Hippocampal formation (tissue), 2 donors: Measurements from ENCODE around the gene SPINDOC.
A peak's percentile ranks its signal among the peaks of the same experiment; 100 is the strongest.

ENCODE experiments used
- DNase-seq, 2 donors: peaks; one replicate each; lab custom pipeline; 2025; lab: John Stamatoyannopoulos, UW

The SPINDOC gene

DNA sequence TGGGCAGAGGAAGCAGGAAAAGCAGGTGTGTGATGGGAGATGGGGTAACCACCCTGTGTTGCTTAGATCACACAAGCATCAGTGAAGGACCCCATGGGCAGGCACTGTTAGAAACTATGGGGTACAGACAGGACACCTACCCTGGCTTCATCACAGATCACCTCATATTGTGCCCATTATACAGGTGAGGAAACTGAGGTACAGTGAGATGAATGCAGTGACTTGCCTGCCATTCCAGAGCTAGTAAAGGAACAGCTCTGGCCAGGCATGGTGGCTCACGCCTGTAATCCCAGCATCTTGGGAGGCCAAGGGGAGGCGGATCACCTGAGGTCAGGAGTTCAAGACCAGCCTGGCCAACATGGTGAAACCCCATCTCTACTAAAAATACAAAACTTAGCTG, 19.8 kb downstream of the SPINDOC start:
- no peak for DNase-seq

DNA sequence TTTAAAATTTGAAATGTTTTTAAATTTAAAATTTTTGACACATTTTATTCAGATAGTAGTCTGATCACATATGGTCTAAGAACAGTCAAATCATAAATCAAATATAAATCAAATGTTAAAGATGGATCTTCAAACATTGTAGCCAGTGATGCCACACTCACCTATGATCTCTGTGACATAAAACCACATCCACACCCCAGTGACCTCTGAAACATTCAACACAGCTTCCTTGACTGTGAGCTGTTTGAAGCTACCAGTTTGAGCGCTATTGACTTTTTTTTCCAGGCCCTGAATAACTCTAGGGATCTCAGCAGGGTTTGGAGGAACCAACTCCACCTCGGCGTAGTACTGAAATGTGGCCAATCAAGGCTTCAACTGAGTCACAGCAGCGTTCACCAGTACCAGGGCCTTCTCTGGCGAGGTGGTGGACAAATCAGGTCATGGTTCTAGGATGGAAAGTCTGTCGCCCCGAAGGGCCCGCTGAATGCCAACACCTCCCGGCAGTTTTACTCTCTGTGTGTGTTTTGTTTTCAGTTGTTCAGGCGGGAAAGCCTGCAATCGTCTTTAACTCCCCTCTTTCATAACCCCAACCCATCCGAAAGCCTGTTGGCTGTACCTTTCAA, 21.4 kb downstream of the SPINDOC start:
- DNase-seq: no peak

DNA sequence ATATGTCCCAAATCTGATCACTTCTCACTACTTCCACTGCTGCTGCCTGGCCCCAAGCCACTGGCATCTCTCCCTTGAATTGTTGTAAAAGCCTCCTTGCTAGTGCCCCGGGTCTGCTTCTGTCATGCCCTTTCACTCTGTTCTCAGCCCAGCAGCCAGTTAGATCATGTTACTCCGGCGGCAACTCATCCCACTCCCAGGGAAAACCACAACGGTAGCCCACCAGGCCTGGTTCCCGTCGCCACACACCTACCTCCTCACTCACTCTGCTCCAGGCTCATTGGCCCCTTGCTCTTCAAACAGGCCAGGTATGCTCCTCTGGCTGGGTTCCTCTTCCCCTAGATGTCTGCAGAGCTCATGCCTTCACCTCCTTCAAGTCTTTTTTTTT, 21.9 kb downstream of the SPINDOC start:
- DNase-seq: no peak

DNA sequence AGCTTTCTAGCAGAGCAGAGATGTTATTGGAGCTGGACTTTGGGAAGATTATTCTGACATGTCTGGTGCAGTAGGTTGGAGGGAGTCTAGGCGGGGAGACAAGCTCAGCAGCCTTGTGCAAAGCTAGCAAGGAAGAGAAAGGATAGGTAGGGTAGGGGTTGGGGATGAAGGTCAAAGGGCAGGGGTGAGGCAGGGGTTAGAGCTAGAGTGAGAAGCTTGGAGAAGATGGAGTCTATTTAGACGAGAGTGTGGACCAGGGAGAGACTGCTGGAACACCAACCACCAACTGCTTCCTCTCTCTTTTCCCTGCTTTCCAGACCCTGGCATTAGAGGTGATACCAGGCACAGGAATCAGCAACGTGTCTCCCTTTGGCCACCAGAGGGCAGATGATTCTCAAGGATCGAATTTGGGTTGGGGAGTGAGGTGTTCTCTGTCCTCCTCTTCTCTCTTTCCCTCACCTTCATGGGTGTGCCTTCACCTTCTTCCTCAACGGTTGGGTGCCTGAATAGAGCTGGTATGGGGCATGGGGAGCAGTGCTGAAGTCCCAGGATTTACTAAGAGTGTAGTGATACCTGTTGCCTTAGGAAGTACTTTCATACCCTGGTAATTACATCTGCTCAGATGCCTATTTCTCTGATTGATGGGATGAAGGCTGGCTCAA, 23.9 kb downstream of the SPINDOC start:
- DNase-seq: peak; percentile 67 to 68

DNA sequence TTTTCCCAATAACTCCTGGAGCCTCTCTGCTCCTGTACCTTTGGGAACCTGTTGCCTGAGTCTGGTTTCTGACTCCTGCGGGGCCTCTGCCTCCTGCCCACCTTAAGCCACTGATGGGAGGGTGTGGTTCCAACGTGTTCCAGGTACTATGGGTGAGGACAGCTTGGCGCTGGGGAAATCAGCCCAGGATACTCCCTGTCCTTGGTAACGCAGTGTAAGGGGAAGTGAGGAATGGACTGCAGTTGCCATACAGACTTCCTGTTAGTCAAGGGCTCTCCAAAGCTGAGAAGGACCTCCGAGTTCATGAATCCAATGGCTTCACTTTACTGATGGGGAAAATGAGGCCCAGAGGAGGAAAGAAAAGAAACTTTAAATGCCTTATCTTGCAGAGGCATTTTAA, 24.5 kb downstream of the SPINDOC start:
- DNase-seq: no peak

DNA sequence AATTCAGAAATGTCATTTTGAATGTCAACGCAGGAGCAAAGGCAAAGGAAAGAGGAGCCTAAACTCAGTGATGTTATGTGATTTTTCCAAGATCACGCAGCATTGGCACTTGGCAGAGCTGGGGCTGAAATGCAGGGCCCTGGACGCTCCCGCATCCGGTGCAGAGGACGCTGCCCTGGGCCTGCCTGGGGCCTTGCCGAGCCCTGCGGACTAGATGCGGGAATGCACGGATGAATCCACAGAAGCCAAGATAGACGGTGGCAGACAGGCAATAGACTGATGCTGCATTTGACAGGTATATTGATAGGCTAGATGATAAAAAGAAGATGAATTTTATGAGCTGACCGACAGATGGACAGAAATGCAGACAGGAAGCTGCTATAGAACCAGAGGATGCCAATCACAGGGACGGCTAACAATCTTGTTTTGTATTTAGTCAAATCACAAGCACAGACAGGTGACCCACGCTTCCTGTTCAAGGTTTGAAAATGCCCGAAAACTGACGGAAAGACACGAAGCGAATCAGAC, 25.0 kb downstream of the SPINDOC start:
- no peak for DNase-seq

DNA sequence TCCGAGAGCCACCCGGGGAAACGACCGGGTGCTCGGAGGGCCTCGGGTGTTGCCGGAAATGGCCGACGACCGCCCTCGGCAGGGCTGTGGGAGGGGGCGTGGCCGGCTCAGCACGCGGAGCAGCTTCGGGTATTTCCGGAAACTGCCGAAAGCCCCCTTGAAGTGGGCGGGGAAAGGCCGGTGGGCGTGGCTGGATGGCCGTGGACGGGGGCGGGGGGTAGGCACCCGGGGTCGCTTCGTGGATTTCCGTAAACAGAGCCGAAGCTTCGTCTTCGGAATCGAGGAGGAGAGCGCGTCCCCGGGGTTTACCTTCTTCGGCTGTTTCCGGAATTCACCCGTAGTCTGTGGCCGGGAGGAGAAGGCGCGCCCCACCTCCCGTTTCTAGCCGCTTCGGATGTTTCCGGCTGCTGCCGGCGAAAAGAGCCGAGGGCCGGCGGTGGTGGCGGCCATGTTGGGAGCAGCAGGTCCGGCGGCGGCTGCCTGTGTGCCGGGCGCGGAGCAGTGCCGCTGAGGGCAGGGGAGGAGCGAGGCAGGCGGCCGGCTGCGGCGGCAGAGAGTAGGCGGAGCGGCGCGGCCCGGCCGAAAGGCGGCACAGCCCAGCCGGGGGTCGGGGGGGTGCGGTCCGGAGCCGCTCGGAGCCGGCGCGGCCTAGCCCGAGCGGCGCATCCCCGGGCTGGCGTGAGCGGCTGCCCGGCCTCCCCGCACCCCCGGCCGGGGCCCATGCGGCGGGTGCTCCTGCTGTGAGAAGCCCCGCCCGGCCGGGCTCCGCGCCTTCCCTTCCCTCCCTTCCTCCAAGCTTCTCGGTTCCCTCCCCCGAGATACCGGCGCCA, 25.6 kb downstream of the SPINDOC start, which contains the start of gene MARK2:
Gene MARK2, plus strand, starts transcription at position 433 of the 830 bp plus-strand sequence. Its CDS starts 397 bp downstream, at position 830.
- DNase-seq: peak; percentile 99

DNA sequence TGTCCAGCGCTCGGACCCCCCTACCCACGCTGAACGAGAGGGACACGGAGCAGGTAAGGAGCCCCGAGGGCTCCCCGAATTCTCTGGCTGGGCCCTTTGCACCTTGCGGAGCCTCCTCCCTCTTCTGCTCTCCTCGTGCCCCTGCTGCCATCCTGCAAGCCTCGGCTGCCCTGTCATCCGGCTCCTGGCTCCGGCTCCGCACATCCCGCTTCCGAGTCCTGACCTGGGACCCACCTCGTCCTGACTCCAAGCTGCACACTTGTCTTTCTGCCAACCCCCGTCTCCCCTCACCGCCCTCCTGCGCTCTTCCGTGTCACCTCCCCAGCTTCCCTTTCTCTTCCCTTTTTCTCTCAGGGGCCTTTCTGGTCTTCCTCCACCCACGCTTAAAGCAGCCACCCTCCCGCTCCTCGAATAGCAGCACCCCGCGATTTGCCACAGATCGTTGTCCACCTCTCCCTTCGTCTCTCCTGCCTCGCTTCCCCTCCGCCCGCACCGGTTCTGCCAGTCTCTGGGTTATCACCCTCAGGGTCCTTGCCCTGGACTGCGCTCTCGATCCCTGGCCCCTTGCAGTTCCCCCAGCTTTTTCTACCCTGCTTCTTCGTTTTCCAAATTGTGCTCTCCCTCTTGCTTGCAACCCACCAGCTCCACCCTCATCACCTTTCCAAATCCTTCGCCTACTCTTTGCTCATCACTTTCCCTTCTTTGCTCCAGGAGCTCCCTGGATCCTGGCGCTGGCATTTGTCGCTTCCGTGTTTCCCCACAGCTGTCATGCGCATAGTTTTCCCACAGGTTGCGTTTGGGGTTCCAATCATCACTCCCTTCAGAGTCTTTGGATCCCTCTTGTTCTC, 26.5 kb downstream of the SPINDOC start:
- no peak for DNase-seq

DNA sequence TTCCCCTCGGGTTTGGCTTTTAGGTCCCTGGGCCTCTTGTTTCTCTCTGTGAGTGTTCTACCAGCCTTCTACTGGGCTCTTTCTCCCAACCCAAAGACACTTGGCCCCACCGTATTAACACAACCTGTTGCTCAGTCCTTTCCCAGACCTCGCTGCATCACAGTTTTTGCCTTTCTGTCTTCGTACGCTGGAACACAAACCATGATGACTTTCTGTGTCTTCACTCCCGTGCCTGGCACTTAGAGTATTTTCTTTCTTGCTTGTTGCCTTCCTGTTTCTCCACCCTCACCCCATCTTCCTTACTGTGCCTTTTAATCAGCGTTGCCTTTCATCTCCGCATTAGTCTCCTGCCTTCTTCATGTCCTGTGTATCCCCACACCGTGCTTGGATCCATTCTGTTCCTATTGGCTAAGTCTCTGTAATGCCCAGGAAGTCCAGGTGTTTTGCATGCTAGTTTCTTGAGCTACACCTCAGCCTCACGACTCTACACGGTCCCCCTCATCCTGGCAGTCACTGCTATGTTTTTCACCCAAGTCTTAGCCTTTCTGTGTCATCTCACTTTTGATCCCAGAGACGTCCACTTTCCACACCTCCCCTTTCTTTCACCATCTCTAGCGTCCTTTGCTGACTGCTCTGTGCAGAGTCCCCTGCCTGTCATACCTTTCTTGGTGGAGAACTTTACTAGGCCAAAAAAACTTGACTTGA, 27.3 kb downstream of the SPINDOC start:
- no peak for DNase-seq

DNA sequence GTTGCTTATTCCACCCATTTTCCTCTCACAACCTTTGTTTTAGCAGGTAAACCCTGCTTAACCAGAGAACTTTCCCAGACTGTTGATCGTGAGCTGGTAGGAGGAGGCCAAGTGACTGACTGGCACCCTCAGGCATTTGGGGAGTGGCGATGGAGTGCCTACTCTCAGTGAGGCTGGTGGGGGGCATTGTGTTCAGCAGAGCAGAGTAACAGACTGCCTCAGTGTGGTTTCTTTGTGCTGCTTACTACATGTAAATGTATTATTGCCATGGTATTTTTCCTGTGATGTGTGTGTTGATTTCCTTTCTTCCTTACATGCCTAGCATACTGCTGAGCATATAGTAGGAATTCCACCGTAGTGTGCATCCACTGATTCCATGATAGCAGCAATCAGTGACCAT, 28.3 kb downstream of the SPINDOC start:
- no peak for DNase-seq

DNA sequence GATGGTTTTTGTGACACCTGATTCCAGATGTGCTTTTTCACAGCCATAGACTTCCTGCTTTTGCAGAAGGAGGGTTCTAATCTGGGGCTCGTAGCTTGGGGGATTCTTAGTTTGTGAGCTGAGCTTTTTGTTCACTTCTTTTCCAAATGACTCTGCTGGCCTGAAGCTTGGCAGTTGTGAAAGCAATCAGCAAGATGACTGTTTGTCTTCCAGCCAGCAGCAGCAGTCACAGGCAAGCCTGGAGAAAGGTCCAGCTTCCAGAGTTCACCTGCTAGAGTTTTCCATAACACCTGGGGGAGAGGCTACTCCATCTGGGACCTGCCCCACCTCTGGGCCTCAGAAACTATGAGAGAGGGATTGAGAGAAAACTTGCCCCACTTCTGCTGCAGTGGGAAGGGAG, 29.8 kb downstream of the SPINDOC start:
- DNase-seq: no peak

DNA sequence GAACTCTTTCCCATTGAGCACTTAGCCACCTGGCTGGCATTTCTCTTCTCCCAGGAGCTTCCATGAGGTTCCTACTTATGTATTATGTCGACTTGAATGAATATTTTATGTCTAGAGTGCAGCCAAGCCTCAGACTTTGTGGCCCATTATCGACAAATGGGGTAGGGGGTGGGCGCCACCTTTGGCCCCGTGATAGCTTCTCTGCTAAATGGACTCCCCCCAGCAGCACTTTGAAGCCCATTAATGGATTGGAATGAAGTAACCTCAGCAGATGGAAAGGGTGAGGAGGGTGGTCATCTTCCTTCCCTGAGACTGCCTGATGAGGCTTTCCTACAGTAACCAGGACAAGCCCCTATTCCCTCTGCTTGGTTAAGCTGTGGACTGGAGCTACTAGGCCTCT, 31.6 kb downstream of the SPINDOC start:
- DNase-seq: no peak

DNA sequence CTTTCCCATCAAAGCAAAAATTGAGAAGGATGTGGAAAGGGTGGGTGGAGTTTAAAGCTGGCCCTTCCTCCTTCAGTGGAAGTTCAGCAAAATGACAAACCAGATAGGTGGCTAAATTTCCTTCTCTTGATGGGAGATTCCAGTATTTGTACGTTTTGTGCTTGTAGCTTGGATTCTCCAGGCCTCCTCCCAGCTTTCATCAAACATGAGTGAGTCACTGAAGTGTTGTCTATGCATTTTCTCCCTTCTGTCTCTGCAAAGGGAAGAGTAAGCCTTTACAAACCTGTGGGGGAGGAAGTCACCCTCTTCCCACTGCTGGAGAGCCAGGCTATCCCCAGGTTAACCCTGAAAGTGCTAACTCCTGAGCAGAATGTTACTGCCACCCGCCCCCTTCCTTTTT, 32.0 kb downstream of the SPINDOC start:
- DNase-seq: peak in 1 of 2 donors; percentile 40

DNA sequence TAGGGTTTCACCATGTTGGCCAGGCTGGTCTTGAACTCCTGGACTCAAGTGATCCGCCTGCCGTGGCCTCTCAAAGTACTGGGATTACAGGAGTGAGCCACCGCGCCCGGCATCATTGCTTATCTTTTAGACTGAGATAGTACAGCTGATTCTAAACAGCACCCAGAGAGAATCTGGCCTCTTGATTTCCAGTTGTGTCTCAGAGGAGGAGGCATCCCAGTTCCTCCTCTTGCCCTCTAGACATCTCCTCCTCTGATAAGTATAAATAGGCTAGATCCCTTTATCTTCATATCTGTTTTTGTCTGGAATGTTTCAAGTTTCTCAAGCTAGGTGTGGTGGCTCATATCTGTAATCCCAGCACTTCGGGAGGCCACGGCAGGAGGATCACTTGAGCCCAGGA, 32.7 kb downstream of the SPINDOC start:
- no peak for DNase-seq

DNA sequence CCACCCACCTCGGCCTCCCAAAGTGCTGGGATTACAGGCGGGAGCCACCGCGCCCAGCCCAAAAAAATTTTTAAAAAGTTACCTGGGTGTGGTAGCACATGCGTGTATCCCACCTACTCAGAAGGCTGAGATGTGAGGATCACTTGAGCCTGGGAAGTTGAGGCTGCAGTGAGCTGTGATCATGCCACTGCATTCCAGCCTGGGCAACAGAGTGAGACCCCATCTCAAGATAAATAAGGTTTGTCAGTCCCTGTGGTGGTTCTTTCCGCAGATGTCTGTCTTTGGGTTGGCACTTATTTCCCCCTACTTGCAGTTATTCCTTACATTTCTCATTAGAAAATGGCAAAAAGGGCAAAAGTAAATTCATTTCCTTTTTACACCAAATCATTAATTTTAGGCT, 33.6 kb downstream of the SPINDOC start:
- no peak for DNase-seq

DNA sequence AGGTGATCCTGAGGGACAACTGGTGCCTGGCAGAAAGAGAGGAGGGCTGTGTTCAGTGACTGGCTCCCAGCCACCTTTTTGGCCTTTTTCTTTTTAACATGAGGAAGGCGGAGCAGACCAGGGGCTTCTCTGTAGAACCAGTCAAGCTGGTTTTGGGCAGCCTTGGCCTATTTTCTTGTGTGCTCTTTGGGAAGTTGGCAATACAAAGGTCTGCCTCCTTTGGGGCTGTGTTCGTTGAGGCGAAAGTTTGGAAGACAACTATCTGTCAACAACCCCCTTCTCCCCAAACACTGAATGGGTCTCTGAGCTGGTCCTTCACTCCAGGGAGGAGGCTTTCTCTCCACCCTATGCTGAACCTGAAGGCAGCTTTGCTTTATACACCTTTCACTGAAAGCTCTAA, 34.1 kb downstream of the SPINDOC start:
- DNase-seq: no peak

DNA sequence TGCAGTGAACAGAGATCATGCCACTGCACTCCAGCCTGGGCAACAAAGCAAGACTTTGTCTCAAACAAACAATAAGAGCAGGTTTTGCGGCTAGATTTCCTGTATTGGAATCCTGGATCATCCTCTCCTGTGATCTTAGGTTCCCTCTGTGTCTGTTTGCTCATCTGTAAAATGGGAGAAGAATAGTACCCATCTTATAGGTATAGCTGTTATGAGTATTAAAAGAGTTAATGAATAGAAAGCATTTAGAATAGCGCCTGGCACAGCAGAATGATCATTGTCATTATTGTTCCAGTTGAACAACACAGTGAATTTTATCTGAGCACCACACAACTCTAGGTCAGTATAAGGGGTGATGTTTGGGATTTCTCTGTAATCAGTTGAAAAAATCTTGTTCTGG, 36.4 kb downstream of the SPINDOC start:
- DNase-seq: no peak

DNA sequence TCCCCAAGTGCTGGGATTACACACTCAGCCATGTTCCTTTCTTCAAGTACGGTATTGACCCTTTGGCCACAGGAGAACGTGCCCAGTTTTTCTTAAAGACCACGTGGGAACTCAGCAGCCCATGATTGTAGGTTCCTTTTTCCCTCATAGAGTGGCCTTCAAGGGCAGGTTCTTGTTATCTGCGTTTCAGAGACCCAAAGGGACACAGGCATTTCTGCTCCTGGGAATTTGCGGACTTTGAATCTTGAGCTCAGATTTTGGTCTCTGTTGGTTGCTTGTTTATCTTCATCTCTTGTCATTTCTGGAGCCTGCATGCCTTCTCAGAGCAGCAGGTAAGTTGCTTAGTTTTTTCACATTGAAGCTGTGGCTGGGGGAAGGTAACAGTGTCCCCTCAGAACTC, 37.7 kb downstream of the SPINDOC start:
- no peak for DNase-seq

DNA sequence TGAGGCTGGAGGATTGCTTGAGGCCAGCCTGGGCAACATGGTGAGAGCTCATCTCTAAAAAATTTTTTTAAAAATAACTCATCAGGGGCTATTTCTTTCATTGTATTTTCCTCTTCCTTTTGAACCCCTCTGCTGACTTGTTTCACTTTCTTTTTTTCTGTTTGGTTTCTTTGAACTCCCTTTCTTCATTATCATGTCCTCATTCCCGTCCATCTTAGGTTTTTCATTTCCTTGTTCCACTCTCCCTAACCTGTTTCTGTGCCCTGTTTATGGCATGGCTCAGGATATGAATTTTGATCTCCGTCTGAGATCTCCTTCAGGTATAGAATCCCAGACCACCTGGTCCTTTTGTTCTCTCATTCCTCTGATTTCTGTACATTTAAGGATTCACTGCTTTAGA, 38.1 kb downstream of the SPINDOC start:
- no peak for DNase-seq

DNA sequence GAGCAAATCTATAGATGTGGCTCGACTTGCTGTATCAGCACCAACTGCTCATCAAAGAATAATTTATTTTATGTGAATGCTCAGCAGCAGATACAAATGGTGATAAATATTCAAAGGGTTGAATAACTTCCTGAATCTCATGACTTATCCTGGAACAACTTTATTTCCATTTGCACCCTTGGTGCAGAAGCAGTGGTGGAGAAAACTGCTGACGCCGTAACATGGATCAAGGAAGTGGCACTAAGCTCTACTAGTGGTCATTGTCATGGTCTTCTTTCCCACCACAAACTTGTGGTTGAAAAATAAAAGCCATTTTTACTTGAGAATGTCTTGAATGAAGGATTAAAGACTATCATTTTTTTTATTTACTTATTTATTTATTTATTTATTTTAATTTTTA, 40.2 kb downstream of the SPINDOC start:
- no peak for DNase-seq

DNA sequence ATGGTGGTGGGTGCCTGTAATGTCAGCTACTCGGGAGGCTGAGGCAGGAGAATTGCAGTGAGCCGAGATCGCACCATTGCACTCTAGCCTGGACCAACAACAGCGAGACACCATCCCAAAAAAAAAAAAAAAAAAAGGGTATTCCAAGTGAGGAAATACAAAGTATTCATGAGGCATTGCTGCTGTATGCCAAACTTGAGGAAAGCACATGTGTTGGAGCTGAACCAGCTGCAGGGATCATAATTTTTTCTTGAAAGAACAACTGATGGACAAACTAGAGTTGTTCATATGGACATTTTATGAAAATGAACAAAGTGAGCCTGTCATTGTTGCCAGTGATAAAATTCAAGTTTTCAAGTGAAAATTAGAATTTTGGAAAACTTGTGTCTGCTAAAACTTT, 41.4 kb downstream of the SPINDOC start:
- DNase-seq: no peak
